DND-41 (cell line): ENCODE measurements around the gene MYO1D.
"Not testable (repeated sequence)": the region's sequence is repeated elsewhere in the genome, so short reads cannot be mapped to it uniquely, and the experiment has no call there.

Experiments used
- ATAC-seq: fragments of 200-7000 bp; cut with Tn5 transposase; 3 replicates; pipeline ENCODE4 v1.9.1; 2021; ENCODE audit warnings: low read depth; ENCODE audit not compliant: insufficient read depth
- DNase-seq: peaks from one replicate; pipeline ENCODE4 v3.0.0-alpha.2; 2020
- H2AFZ ChIP-seq: 2 replicates; pipeline ENCODE4 v1.6.0; 2012; ENCODE audit warnings: low read depth, low read length
- H3K27ac ChIP-seq: 2 replicates; pipeline ENCODE4 v1.5.1; 2012; ENCODE audit warnings: low read length, inconsistent platforms
- H3K27me3 ChIP-seq: fragments of 200-600 bp; sonication (generic); 2 replicates; pipeline ENCODE4 v1.6.0; 2012; ENCODE audit warnings: low read length, mild to moderate bottlenecking, inconsistent platforms; ENCODE audit not compliant: insufficient read depth, poor library complexity
- H3K36me3 ChIP-seq: 2 replicates; pipeline ENCODE4 v1.5.1; 2012; ENCODE audit warnings: low read length, inconsistent platforms; ENCODE audit not compliant: insufficient read depth
- H3K4me1 ChIP-seq: 2 replicates; pipeline ENCODE4 v1.5.1; 2012; ENCODE audit warnings: mild to moderate bottlenecking, low read length; ENCODE audit not compliant: insufficient read depth
- H3K4me2 ChIP-seq: 2 replicates; pipeline ENCODE4 v1.6.0; 2012; ENCODE audit warnings: mild to moderate bottlenecking, moderate library complexity, low read length, inconsistent platforms; ENCODE audit not compliant: insufficient read depth
- H3K4me3 ChIP-seq, 2 experiments: fragments of 200-600 bp in 1 of 2; shearing (Covaris generic) in 1 of 2; 2 replicates each; pipeline ENCODE4 v1.5.1; 2012 to 2016; ENCODE audit warnings: inconsistent platforms in 2 of 2, low read length in 2 of 2, mild to moderate bottlenecking in 2 of 2, low read depth in 1 of 2, moderate library complexity in 1 of 2
- H3K79me2 ChIP-seq: 2 replicates; pipeline ENCODE4 v1.6.0; 2012; ENCODE audit warnings: low read length, inconsistent platforms; ENCODE audit not compliant: insufficient read depth
- H3K9ac ChIP-seq: 2 replicates; pipeline ENCODE4 v1.6.0; 2012; ENCODE audit warnings: low read depth, mild to moderate bottlenecking, inconsistent platforms, low read length, moderate library complexity
- H3K9me3 ChIP-seq: 2 replicates; pipeline ENCODE4 v1.5.1; 2012; ENCODE audit warnings: low read length, moderate library complexity, mild to moderate bottlenecking, inconsistent platforms; ENCODE audit not compliant: insufficient read depth, severe bottlenecking
- H4K20me1 ChIP-seq: 2 replicates; pipeline ENCODE4 v1.6.0; 2012; ENCODE audit warnings: low read length; ENCODE audit not compliant: insufficient read depth
- CTCF ChIP-seq: IDR thresholded peaks from 2 replicates; pipeline ENCODE4 v1.5.1; 2012; ENCODE audit warnings: borderline replicate concordance, low read length, moderate library complexity, mild to moderate bottlenecking; ENCODE audit not compliant: poor library complexity, severe bottlenecking; ENCODE audit errors: extremely low read depth
- EZH2 ChIP-seq: IDR thresholded peaks from 3 replicates; pipeline ENCODE4 v1.6.1; 2012; ENCODE audit warnings: borderline replicate concordance, low read depth, mild to moderate bottlenecking, moderate library complexity, low read length, inconsistent platforms; ENCODE audit not compliant: severe bottlenecking

Gene MYO1D

DNA sequence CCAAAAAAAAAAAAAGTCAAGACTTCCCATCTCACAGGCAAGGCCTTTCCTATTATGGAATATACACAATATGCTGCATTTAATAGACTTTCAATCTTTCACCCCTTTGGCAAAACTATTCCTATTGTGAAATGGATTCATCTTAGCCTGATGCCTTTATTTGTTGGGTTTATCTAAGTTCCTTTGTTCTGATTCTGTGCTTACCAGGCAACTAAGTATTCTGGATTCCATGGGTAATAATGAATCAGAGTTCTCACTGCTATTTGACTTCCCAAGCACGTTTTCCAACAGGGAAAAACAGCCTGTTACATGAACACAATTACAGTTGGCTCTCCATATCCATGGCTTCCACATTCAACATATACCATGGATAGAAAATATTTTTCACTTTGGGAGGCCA lies 135.5 kb downstream of the MYO1D start:
- no peak overlapping the region for H2AFZ ChIP-seq
- no peak overlapping the region for H3K4me2 ChIP-seq
- no peak for TF ChIP-seq EZH2
- no peak for TF ChIP-seq CTCF
- H3K4me1 ChIP-seq, result no peaks in the 10 kb centered on the region
- no peaks in the 10 kb centered on the region for H3K36me3 ChIP-seq
- H4K20me1 ChIP-seq, result no peaks in the 10 kb centered on the region
- no peak overlapping the region for H3K4me3 ChIP-seq
- H3K27me3 ChIP-seq, result peaks cover 26% of the 10 kb centered on the region
- H3K79me2 ChIP-seq, result no peaks in the 10 kb centered on the region
- no peak overlapping the region for H3K9ac ChIP-seq
- no peak overlapping the region for H3K27ac ChIP-seq
- DNase-seq (no peak), ATAC-seq (no peak)
- no peaks in the 10 kb centered on the region for H3K9me3 ChIP-seq

DNA sequence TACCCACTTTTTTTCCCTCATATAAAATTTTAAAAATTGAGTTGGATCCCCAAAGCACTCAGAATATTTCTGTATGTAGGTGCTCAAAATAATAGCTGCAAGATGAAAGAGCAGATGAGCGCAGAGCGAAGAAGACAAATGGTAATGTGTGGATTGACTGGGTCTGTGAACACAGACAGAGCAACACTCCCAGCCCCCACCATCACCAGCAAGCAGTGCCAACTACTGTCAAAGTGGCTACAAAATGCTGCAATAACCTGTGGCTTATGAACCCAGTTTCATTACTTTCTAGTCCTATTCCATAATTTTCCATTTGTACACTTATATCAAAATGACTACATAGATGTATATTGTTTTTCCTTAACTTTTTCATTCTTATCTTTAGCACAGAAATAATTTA lies 137.2 kb downstream of the MYO1D start:
- no peak for ATAC-seq
- no peak overlapping the region for H2AFZ ChIP-seq

GRCh38 chr17:32739151-32739550 lies 137.8 kb downstream of the MYO1D start:
- H3K9me3 ChIP-seq, H3K27ac ChIP-seq, H3K36me3 ChIP-seq, H3K4me3 ChIP-seq, H3K9ac ChIP-seq, ATAC-seq, H3K4me2 ChIP-seq, H3K4me1 ChIP-seq, DNase-seq, H4K20me1 ChIP-seq, H2AFZ ChIP-seq, H3K79me2 ChIP-seq: not testable (repeated sequence)
- H3K27me3 ChIP-seq, result peaks cover 12% of the 10 kb centered on the region

More for the DNA sequence above, 137.2 kb downstream of the MYO1D start:
- no peak overlapping the region for H3K9ac ChIP-seq
- no peak overlapping the region for H3K4me3 ChIP-seq
- H3K36me3 ChIP-seq, result no peaks in the 10 kb centered on the region
- H4K20me1 ChIP-seq, result no peaks in the 10 kb centered on the region
- no peak overlapping the region for H3K4me2 ChIP-seq
- H3K4me1 ChIP-seq, result no peaks in the 10 kb centered on the region
- no peaks in the 10 kb centered on the region for H3K79me2 ChIP-seq
- no peak for DNase-seq
- no peak overlapping the region for H3K27ac ChIP-seq
- no peaks in the 10 kb centered on the region for H3K9me3 ChIP-seq
- H3K27me3 ChIP-seq, result peaks cover 15% of the 10 kb centered on the region
- no peak for TF ChIP-seq EZH2
- no peak for TF ChIP-seq CTCF

DNA sequence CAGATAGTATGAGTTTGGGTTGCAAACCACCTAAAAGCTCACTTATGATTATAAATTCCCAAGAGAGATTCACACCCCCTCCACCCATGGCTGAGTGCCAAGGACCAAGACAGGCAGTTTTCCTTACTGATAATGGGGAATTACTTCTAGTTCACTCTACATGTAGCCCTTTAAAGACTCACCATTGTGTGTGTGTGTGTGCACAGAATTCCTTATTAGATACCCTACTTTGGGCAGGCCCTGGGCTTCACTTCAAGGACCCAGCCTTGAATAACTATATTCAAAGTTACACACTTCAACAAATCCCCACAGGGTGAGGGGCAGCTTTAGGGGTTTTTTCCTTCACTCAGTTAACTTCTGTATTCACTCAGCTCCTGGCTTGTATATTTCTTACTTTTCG lies 143.5 kb downstream of the MYO1D start:
- H3K4me2 ChIP-seq, result no peak overlapping the region
- H3K27me3 ChIP-seq, result peaks cover 5% of the 10 kb centered on the region
- H3K9me3 ChIP-seq, result peaks cover 17% of the 10 kb centered on the region
- no peaks in the 10 kb centered on the region for H3K4me1 ChIP-seq
- no peaks in the 10 kb centered on the region for H3K36me3 ChIP-seq
- H4K20me1 ChIP-seq, result no peaks in the 10 kb centered on the region
- TF ChIP-seq CTCF (no peak), EZH2 (no peak)
- H3K4me3 ChIP-seq, result no peak overlapping the region
- ATAC-seq, result no peak
- H3K9ac ChIP-seq, result no peak overlapping the region
- H3K27ac ChIP-seq, result no peak overlapping the region
- no peaks in the 10 kb centered on the region for H3K79me2 ChIP-seq
- DNase-seq, result no peak
- no peak overlapping the region for H2AFZ ChIP-seq
